WTC11 (cell line): ENCODE measurements around the gene IFNL2. TPM values are rescaled to one million over a fixed set of nuclear protein-coding genes. Genes with fewer than 3 reads are reported as not detected.

ENCODE experiments used
- ATAC-seq: fragments of 200-7000 bp; cut with Tn5 transposase; 2 replicates; pipeline ENCODE4 v1.10.0; 2021; ENCODE audit warnings: mild to moderate bottlenecking, moderate library complexity
- CTCF ChIA-PET: fragments of 300-600 bp; sonication (Branson Sonifier 250); formaldehyde crosslinking; loops from one replicate; lab custom pipeline; 2021; ENCODE audit warnings: antibody characterized with exemption; lab: Charles Lee
- POLR2A ChIA-PET: fragments of 350-600 bp; sonication (Branson Sonifier 250); formaldehyde crosslinking; loops from one replicate; lab custom pipeline; 2021; ENCODE audit warnings: antibody characterized with exemption; lab: Charles Lee
- DNase-seq: peaks from one replicate; pipeline ENCODE4 v3.0.0; 2021; ENCODE audit warnings: low spot score
- H3K27ac Mint-ChIP-seq: 2 replicates; pipeline ENCODE4 v1.8.0; 2021; ENCODE audit warnings: mixed read lengths
- H3K27me3 Mint-ChIP-seq: 2 replicates; pipeline ENCODE4 v1.8.0; 2021; ENCODE audit warnings: low read depth, mild to moderate bottlenecking, moderate library complexity, mixed read lengths
- H3K36me3 Mint-ChIP-seq: 2 replicates; pipeline ENCODE4 v1.8.0; 2021; ENCODE audit warnings: mixed read lengths
- H3K4me1 Mint-ChIP-seq: 2 replicates; pipeline ENCODE4 v1.8.0; 2022; ENCODE audit warnings: mixed read lengths
- H3K4me3 Mint-ChIP-seq: 2 replicates; pipeline ENCODE4 v1.8.0; 2021; ENCODE audit warnings: mild to moderate bottlenecking, moderate library complexity, mixed read lengths
- H3K9me3 Mint-ChIP-seq: 2 replicates; pipeline ENCODE4 v1.8.0; 2021; ENCODE audit warnings: mixed read lengths
- ATF1 ChIP-seq: sonication (generic); formaldehyde crosslinking; IDR thresholded peaks from 2 replicates; pipeline ENCODE4 v1.8.1; 2023; ENCODE audit warnings: mild to moderate bottlenecking, moderate library complexity, missing genetic modification reagents
- ESRRA ChIP-seq: sonication (generic); formaldehyde crosslinking; IDR thresholded peaks from 2 replicates; pipeline ENCODE4 v1.8.1; 2022; ENCODE audit warnings: mild to moderate bottlenecking, missing genetic modification reagents, borderline replicate concordance
- GRHL2 ChIP-seq: fragments of 250-450 bp; sonication (Bioruptor Pico); IDR thresholded peaks from 2 replicates; pipeline ENCODE4 v1.8.0; 2022; ENCODE audit warnings: mild to moderate bottlenecking, moderate library complexity; ENCODE audit not compliant: insufficient replicate concordance, severe bottlenecking
- GTF2I ChIP-seq: fragments of 250-450 bp; sonication (Bioruptor Pico); conservative IDR thresholded peaks from 2 replicates; pipeline ENCODE4 v1.4.0; 2021; ENCODE audit warnings: mild to moderate bottlenecking
- HMGA2 ChIP-seq: fragments of 250-450 bp; sonication (Bioruptor Pico); IDR thresholded peaks from 2 replicates; pipeline ENCODE4 v1.4.0; 2021; ENCODE audit warnings: mild to moderate bottlenecking, moderate library complexity
- OVOL2 ChIP-seq: fragments of 250-450 bp; sonication (Bioruptor Pico); IDR thresholded peaks from 2 replicates; pipeline ENCODE4 v1.9.0; 2021; ENCODE audit warnings: mild to moderate bottlenecking, borderline replicate concordance
- PRRX2 ChIP-seq: fragments of 250-450 bp; sonication (Bioruptor Pico); IDR thresholded peaks from 2 replicates; pipeline ENCODE4 v1.8.0; 2021; ENCODE audit warnings: mild to moderate bottlenecking
- RELA ChIP-seq: sonication (generic); formaldehyde crosslinking; IDR thresholded peaks from 2 replicates; pipeline ENCODE4 v1.8.1; 2022; ENCODE audit warnings: missing genetic modification reagents, mild to moderate bottlenecking, borderline replicate concordance
- SP1 ChIP-seq: sonication (generic); formaldehyde crosslinking; conservative IDR thresholded peaks from 2 replicates; pipeline ENCODE4 v1.8.1; 2022; ENCODE audit warnings: missing genetic modification reagents
- TCF7 ChIP-seq: sonication (generic); formaldehyde crosslinking; IDR thresholded peaks from 2 replicates; pipeline ENCODE4 v1.8.0; 2022; ENCODE audit warnings: mild to moderate bottlenecking, low read depth, missing genetic modification reagents, moderate library complexity
- TEAD1 ChIP-seq: sonication (generic); formaldehyde crosslinking; IDR thresholded peaks from 2 replicates; pipeline ENCODE4 v1.8.0; 2022; ENCODE audit warnings: mild to moderate bottlenecking, missing genetic modification reagents
- ZNF121 ChIP-seq: sonication (generic); formaldehyde crosslinking; IDR thresholded peaks from 2 replicates; pipeline ENCODE4 v1.8.0; 2023; ENCODE audit warnings: missing genetic modification reagents
- ZNF138 ChIP-seq: sonication (generic); formaldehyde crosslinking; conservative IDR thresholded peaks from 2 replicates; pipeline ENCODE4 v1.8.1; 2022; ENCODE audit warnings: mild to moderate bottlenecking, moderate library complexity, missing genetic modification reagents
- ZNF232 ChIP-seq: sonication (generic); formaldehyde crosslinking; IDR thresholded peaks from 2 replicates; pipeline ENCODE4 v1.8.0; 2022; ENCODE audit warnings: mild to moderate bottlenecking, missing genetic modification reagents
- ZNF396 ChIP-seq: fragments of 250-450 bp; sonication (Bioruptor Pico); IDR thresholded peaks from 2 replicates; pipeline ENCODE4 v1.8.0; 2021; ENCODE audit warnings: mild to moderate bottlenecking, moderate library complexity, borderline replicate concordance
- ZNF423 ChIP-seq: fragments of 250-450 bp; sonication (Bioruptor Pico); IDR thresholded peaks from 2 replicates; pipeline ENCODE4 v2.1.2; 2022; ENCODE audit warnings: mild to moderate bottlenecking, moderate library complexity
- ZNF671 ChIP-seq: fragments of 250-450 bp; sonication (Bioruptor Pico); IDR thresholded peaks from 2 replicates; pipeline ENCODE4 v1.8.0; 2021; ENCODE audit warnings: mild to moderate bottlenecking
- total RNA-seq: library from RNA; stranded (reverse); gene quantifications from 3 replicates; pipeline ENCODE4 v1.2.3, GENCODE V29; 2021
- TF ChIP-seq, protein P1 (sequence below): fragments of 250-450 bp; sonication (Bioruptor Pico); IDR thresholded peaks from 2 replicates; pipeline ENCODE4 v2.1.2; 2022; ENCODE audit warnings: mild to moderate bottlenecking, moderate library complexity
- TF ChIP-seq, protein P2 (sequence below): sonication (generic); formaldehyde crosslinking; IDR thresholded peaks from 2 replicates; pipeline ENCODE4 v1.8.0; 2022; ENCODE audit warnings: missing genetic modification reagents
- TF ChIP-seq, protein P3 (sequence below): sonication (generic); formaldehyde crosslinking; IDR thresholded peaks from 2 replicates; pipeline ENCODE4 v1.8.1; 2023; ENCODE audit warnings: mild to moderate bottlenecking, missing genetic modification reagents, moderate library complexity
- TF ChIP-seq, protein P4 (sequence below): fragments of 250-450 bp; sonication (Bioruptor Pico); IDR thresholded peaks from 2 replicates; pipeline ENCODE4 v1.9.0; 2021; ENCODE audit warnings: mild to moderate bottlenecking
- TF ChIP-seq, protein P5 (sequence below): sonication (generic); formaldehyde crosslinking; IDR thresholded peaks from 2 replicates; pipeline ENCODE4 v1.8.1; 2023; ENCODE audit warnings: mild to moderate bottlenecking, missing genetic modification reagents, borderline replicate concordance
- TF ChIP-seq, protein P6 (sequence below): fragments of 200-600 bp; IDR thresholded peaks from 2 replicates; pipeline ENCODE4 v1.8.0; 2022; ENCODE audit warnings: antibody characterized with exemption

IFNL2 gene
- total RNA-seq, 1 experiment from 2014 or later: not detected

DNA sequence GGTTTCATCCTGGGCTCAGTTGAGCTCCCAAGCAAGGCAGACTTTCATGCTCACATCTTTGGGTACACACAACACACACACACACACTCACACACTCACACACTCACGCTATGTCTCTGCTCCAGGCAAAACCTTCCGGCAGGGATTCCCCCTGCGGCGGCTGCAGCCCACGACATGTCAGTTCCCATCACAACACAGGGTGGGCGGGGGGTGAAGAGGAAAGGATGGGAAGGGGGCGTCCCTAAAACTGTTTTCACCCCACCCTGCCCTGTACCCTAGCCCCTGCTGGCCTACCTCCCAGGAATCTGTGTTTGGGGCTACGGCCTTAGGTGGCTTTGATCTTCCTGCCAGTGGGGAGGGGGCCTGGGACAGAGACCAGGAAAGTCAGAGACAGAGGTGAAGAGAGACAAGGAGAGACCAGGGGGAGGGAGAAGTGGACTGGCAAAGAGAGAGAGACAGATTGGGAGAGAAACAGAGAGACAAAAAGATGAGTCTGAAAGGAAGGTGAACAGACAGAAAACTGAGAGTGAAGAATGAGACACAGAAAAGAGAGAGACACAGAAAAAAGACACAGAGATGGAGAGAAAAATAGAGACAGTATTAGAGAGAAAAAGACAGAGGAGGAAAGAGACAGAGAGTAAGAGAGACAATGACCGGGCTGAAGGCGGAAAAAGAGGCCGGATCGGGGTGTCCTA is 48.6 kb downstream of the IFNL2 start (continued):
- TF ChIP-seq, protein P1, sequence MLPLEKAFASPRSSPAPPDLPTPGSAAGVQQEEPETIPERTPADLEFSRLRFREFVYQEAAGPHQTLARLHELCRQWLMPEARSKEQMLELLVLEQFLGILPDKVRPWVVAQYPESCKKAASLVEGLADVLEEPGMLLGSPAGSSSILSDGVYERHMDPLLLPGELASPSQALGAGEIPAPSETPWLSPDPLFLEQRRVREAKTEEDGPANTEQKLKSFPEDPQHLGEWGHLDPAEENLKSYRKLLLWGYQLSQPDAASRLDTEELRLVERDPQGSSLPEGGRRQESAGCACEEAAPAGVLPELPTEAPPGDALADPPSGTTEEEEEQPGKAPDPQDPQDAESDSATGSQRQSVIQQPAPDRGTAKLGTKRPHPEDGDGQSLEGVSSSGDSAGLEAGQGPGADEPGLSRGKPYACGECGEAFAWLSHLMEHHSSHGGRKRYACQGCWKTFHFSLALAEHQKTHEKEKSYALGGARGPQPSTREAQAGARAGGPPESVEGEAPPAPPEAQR (CRISPR knock-in tag): no peak
- TF ChIP-seq SP1 (CRISPR knock-in tag): no peak
- no peak for TF ChIP-seq GRHL2 (CRISPR knock-in tag)
- no peak for TF ChIP-seq ZNF121

DNA sequence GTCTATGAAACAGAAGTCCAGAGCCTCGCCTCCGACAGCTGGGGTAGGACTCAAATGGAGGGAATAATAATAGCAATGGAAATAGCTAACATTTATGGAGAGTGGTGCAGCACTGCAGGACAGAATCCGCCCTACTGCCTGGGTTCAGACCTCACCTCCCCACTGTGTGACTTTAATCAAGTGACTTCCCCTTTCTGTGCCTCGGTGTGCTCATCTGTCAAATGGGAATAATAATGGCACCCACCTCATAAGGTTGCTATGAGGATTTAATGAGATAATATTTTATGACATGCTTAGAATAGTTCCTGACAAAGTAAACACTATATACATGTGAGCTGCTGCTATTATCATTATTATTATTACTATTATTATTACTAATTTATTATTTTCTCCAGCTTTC is 49.3 kb downstream of the IFNL2 start:
- DNase-seq (no peak), ATAC-seq (no peak)
- H3K36me3 Mint-ChIP-seq: peaks cover 7% of the 10 kb centered on the region
- H3K27me3 Mint-ChIP-seq: peaks cover 33% of the 10 kb centered on the region
- ChIA-PET POLR2A (no interaction called here), CTCF (no interaction called here)
- no peak for TF ChIP-seq RELA (CRISPR knock-in tag)
- TF ChIP-seq, protein P2, sequence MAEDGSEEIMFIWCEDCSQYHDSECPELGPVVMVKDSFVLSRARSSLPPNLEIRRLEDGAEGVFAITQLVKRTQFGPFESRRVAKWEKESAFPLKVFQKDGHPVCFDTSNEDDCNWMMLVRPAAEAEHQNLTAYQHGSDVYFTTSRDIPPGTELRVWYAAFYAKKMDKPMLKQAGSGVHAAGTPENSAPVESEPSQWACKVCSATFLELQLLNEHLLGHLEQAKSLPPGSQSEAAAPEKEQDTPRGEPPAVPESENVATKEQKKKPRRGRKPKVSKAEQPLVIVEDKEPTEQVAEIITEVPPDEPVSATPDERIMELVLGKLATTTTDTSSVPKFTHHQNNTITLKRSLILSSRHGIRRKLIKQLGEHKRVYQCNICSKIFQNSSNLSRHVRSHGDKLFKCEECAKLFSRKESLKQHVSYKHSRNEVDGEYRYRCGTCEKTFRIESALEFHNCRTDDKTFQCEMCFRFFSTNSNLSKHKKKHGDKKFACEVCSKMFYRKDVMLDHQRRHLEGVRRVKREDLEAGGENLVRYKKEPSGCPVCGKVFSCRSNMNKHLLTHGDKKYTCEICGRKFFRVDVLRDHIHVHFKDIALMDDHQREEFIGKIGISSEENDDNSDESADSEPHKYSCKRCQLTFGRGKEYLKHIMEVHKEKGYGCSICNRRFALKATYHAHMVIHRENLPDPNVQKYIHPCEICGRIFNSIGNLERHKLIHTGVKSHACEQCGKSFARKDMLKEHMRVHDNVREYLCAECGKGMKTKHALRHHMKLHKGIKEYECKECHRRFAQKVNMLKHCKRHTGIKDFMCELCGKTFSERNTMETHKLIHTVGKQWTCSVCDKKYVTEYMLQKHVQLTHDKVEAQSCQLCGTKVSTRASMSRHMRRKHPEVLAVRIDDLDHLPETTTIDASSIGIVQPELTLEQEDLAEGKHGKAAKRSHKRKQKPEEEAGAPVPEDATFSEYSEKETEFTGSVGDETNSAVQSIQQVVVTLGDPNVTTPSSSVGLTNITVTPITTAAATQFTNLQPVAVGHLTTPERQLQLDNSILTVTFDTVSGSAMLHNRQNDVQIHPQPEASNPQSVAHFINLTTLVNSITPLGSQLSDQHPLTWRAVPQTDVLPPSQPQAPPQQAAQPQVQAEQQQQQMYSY (CRISPR knock-in tag): no peak
- H3K4me1 Mint-ChIP-seq: peaks cover 15% of the 10 kb centered on the region
- no peaks in the 10 kb centered on the region for H3K9me3 Mint-ChIP-seq
- no peak overlapping the region for H3K27ac Mint-ChIP-seq
- no peak overlapping the region for H3K4me3 Mint-ChIP-seq

DNA sequence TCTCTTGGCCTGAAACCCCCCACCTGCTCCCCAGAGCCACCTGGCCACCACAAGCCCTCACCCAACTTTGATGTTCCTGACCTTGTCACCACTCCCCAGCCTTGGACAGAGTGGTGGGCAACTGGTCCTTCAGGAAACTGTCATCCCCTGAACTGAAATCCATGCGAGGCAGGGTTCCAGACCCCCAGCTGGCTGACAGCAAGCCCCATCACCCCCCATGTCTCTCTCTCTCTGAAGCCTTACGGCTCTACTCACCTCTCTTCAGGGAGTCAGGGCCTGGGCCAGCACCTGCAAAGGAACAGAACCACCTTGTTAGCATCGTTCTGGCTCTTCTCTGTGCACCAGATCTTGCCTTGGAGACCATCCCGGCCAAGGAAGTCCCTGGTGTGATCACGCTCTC is 49.9 kb downstream of the IFNL2 start:
- DNase-seq (no peak), ATAC-seq (no peak)
- H3K4me1 Mint-ChIP-seq: peaks cover 15% of the 10 kb centered on the region
- H3K27me3 Mint-ChIP-seq: peaks cover 39% of the 10 kb centered on the region
- no peak overlapping the region for H3K27ac Mint-ChIP-seq
- POLR2A ChIA-PET: no interaction called here
- no peaks in the 10 kb centered on the region for H3K9me3 Mint-ChIP-seq
- peaks cover 5% of the 10 kb centered on the region; the same call in 1 of the 2 replicates for H3K36me3 Mint-ChIP-seq
- H3K4me3 Mint-ChIP-seq: no peak overlapping the region
- CTCF ChIA-PET: no interaction called here
- TF ChIP-seq HMGA2 (CRISPR knock-in tag) (no peak), PRRX2 (no peak), TCF7 (CRISPR knock-in tag) (no peak), TEAD1 (CRISPR knock-in tag) (no peak), ATF1 (CRISPR knock-in tag) (no peak), GTF2I (CRISPR knock-in tag) (no peak), ZNF671 (CRISPR knock-in tag) (no peak), ZNF423 (no peak), ZNF232 (CRISPR knock-in tag) (no peak), ZNF138 (CRISPR knock-in tag) (no peak), OVOL2 (CRISPR knock-in tag) (no peak), ZNF396 (CRISPR knock-in tag) (no peak), ESRRA (CRISPR knock-in tag) (no peak)
- TF ChIP-seq, protein P3, sequence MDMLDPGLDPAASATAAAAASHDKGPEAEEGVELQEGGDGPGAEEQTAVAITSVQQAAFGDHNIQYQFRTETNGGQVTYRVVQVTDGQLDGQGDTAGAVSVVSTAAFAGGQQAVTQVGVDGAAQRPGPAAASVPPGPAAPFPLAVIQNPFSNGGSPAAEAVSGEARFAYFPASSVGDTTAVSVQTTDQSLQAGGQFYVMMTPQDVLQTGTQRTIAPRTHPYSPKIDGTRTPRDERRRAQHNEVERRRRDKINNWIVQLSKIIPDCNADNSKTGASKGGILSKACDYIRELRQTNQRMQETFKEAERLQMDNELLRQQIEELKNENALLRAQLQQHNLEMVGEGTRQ (CRISPR knock-in tag): no peak
- TF ChIP-seq, protein P4, sequence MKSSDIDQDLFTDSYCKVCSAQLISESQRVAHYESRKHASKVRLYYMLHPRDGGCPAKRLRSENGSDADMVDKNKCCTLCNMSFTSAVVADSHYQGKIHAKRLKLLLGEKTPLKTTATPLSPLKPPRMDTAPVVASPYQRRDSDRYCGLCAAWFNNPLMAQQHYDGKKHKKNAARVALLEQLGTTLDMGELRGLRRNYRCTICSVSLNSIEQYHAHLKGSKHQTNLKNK (CRISPR knock-in tag): no peak
- TF ChIP-seq, protein P5, sequence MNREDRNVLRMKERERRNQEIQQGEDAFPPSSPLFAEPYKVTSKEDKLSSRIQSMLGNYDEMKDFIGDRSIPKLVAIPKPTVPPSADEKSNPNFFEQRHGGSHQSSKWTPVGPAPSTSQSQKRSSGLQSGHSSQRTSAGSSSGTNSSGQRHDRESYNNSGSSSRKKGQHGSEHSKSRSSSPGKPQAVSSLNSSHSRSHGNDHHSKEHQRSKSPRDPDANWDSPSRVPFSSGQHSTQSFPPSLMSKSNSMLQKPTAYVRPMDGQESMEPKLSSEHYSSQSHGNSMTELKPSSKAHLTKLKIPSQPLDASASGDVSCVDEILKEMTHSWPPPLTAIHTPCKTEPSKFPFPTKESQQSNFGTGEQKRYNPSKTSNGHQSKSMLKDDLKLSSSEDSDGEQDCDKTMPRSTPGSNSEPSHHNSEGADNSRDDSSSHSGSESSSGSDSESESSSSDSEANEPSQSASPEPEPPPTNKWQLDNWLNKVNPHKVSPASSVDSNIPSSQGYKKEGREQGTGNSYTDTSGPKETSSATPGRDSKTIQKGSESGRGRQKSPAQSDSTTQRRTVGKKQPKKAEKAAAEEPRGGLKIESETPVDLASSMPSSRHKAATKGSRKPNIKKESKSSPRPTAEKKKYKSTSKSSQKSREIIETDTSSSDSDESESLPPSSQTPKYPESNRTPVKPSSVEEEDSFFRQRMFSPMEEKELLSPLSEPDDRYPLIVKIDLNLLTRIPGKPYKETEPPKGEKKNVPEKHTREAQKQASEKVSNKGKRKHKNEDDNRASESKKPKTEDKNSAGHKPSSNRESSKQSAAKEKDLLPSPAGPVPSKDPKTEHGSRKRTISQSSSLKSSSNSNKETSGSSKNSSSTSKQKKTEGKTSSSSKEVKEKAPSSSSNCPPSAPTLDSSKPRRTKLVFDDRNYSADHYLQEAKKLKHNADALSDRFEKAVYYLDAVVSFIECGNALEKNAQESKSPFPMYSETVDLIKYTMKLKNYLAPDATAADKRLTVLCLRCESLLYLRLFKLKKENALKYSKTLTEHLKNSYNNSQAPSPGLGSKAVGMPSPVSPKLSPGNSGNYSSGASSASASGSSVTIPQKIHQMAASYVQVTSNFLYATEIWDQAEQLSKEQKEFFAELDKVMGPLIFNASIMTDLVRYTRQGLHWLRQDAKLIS (CRISPR knock-in tag): no peak
- TF ChIP-seq, protein P6, sequence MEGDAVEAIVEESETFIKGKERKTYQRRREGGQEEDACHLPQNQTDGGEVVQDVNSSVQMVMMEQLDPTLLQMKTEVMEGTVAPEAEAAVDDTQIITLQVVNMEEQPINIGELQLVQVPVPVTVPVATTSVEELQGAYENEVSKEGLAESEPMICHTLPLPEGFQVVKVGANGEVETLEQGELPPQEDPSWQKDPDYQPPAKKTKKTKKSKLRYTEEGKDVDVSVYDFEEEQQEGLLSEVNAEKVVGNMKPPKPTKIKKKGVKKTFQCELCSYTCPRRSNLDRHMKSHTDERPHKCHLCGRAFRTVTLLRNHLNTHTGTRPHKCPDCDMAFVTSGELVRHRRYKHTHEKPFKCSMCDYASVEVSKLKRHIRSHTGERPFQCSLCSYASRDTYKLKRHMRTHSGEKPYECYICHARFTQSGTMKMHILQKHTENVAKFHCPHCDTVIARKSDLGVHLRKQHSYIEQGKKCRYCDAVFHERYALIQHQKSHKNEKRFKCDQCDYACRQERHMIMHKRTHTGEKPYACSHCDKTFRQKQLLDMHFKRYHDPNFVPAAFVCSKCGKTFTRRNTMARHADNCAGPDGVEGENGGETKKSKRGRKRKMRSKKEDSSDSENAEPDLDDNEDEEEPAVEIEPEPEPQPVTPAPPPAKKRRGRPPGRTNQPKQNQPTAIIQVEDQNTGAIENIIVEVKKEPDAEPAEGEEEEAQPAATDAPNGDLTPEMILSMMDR: no peak
